Epithelial cell of proximal tubule (primary cell): Measurements from ENCODE around the gene FAM89A. TPM values are rescaled to one million over a fixed set of nuclear protein-coding genes. Genes with fewer than 3 reads are reported as not detected.

Experiments used
- DNase-seq: peaks from one replicate; pipeline ENCODE4 v3.0.0-alpha.2; 2011; ENCODE audit warnings: low read depth
- H3K4me3 ChIP-seq: 2 replicates; pipeline ENCODE4 v1.5.1; 2011; ENCODE audit warnings: low read depth, mild to moderate bottlenecking, low read length
- CTCF ChIP-seq: conservative IDR thresholded peaks from 2 replicates; pipeline ENCODE4 v1.5.1; 2012; ENCODE audit warnings: low read depth, mild to moderate bottlenecking, low read length
- total RNA-seq: library from RNA; depleted of rRNA; stranded (reverse); fragments of >200 nt; gene quantifications from 2 replicates; pipeline ENCODE4 v1.2.3, GENCODE V29; 2015

The FAM89A gene
- total RNA-seq, 1 donor from 2014 or later: 2.7 TPM

- DNase-seq: no peak
- H3K4me3 ChIP-seq: peak overlapping the region; percentile 89
- TF ChIP-seq CTCF: no peak
Measured at GRCh38 chr1:230979389-230979716, 60.7 kb downstream of the FAM89A start.

- peak; percentile 82 for DNase-seq
- peak; percentile 39 for TF ChIP-seq CTCF
- H3K4me3 ChIP-seq: peak within 1 kb of the TSS; percentile 89
Measured at GRCh38 chr1:230978491-230979388, 61.3 kb downstream of the FAM89A start, which contains the start of the genes ARV1 and TTC13. TSS of gene ARV1 (plus strand) at chr1:230979094. CDS start at chr1:230979106, 12 bp downstream. TSS of gene TTC13 (minus strand) at chr1:230978861. CDS start at chr1:230978830, 31 bp downstream.

- TF ChIP-seq CTCF: no peak
- no peak for DNase-seq
Measured at GRCh38 chr1:230977761-230978490, 62.1 kb downstream of the FAM89A start.

GRCh38 chr1:230976825-230977747, 63.0 kb downstream of the FAM89A start:
- H3K4me3 ChIP-seq: peak overlapping the region; percentile 89
- no peak for DNase-seq
- no peak for TF ChIP-seq CTCF

More at GRCh38 chr1:230977761-230978490, 62.1 kb downstream of the FAM89A start:
- peak overlapping the region; percentile 89 for H3K4me3 ChIP-seq

- DNase-seq: no peak
Measured at GRCh38 chr1:230976360-230976759, 63.7 kb downstream of the FAM89A start.

More at GRCh38 chr1:230976360-230976759, 63.7 kb downstream of the FAM89A start:
- TF ChIP-seq CTCF: no peak
- no peak overlapping the region for H3K4me3 ChIP-seq
